ENCODE measurements around the gene CFAP58.

The CFAP58 gene

GRCh38 chr10:104437226-104437625 lies 83.6 kb downstream of the CFAP58 start:
- H3K79me2 ChIP-seq (ENCODE audit: insufficient read depth, low read depth): no peaks in the 10 kb centered on the region
- no peak overlapping the region for H3K27ac ChIP-seq
- H3K4me2 ChIP-seq: no peak overlapping the region
- H4K20me1 ChIP-seq (ENCODE audit: insufficient read depth): no peaks in the 10 kb centered on the region
- H3K36me3 ChIP-seq (ENCODE audit: insufficient read depth): no peaks in the 10 kb centered on the region
- no peak overlapping the region for H3K4me3 ChIP-seq (IDR thresholded peaks at IDR 0.05; ENCODE audit: insufficient read depth, low read depth, low read length)
- TF ChIP-seq, protein P1, sequence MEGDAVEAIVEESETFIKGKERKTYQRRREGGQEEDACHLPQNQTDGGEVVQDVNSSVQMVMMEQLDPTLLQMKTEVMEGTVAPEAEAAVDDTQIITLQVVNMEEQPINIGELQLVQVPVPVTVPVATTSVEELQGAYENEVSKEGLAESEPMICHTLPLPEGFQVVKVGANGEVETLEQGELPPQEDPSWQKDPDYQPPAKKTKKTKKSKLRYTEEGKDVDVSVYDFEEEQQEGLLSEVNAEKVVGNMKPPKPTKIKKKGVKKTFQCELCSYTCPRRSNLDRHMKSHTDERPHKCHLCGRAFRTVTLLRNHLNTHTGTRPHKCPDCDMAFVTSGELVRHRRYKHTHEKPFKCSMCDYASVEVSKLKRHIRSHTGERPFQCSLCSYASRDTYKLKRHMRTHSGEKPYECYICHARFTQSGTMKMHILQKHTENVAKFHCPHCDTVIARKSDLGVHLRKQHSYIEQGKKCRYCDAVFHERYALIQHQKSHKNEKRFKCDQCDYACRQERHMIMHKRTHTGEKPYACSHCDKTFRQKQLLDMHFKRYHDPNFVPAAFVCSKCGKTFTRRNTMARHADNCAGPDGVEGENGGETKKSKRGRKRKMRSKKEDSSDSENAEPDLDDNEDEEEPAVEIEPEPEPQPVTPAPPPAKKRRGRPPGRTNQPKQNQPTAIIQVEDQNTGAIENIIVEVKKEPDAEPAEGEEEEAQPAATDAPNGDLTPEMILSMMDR (conservative IDR thresholded peaks at IDR 0.05; ENCODE audit: low read depth, low read length): no peak
- H2AFZ ChIP-seq (ENCODE audit: low read depth): no peak overlapping the region
- H3K9ac ChIP-seq: no peak overlapping the region
- no peaks in the 10 kb centered on the region for H3K4me1 ChIP-seq (ENCODE audit: low read depth, poor library complexity, severe bottlenecking)
- no peaks in the 10 kb centered on the region for H3K27me3 ChIP-seq (ENCODE audit: insufficient read depth, low read depth)

GRCh38 chr10:104440221-104440620 lies 86.6 kb downstream of the CFAP58 start:
- Histone ChIP-seq H3K36me3 (ENCODE audit: insufficient read depth) (no peaks in the 10 kb centered on the region), H3K4me2 (no peak overlapping the region), H3K9ac (no peak overlapping the region), H3K27me3 (ENCODE audit: insufficient read depth, low read depth) (no peaks in the 10 kb centered on the region), H4K20me1 (ENCODE audit: insufficient read depth) (no peaks in the 10 kb centered on the region), H3K79me2 (ENCODE audit: insufficient read depth, low read depth) (no peaks in the 10 kb centered on the region), H3K27ac (no peak overlapping the region), H3K4me1 (ENCODE audit: low read depth, poor library complexity, severe bottlenecking) (no peaks in the 10 kb centered on the region), H3K4me3 (IDR thresholded peaks at IDR 0.05; ENCODE audit: insufficient read depth, low read depth, low read length) (no peak overlapping the region), H2AFZ (ENCODE audit: low read depth) (no peak overlapping the region)
- TF ChIP-seq, protein P1 (conservative IDR thresholded peaks at IDR 0.05; ENCODE audit: low read depth, low read length): no peak

DNA sequence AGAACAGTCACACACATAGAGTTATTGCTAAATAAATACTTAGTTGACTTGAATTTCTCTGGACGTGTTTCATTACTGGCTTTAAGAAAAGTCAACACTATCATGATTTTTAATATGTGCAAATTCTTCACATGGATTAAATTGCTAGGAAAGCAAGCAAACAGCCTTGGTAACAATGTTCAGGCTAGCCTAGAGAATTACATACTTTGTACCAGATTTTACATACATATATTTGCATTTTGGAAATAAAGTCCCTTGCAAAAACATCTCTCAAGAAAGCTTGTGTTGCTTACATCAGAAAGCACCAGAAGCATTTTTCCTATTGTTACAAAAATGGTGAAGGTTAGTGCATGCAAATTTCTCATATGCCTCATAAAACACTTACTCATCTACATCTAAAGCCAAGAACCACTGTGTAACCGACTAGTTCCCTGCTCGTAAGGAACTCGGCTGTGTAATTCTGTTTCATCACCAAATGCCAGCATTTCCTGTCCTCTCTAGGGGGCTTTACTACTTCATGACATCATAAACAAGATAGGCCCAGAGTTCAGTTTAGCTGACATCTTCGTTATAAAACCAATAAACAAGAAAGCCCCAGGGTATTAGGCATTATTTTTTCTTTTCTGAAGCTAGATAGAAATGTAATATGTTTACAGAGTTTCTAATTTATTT lies 87.8 kb downstream of the CFAP58 start:
- Histone ChIP-seq H3K4me2 (no peak overlapping the region), H3K36me3 (ENCODE audit: insufficient read depth) (no peaks in the 10 kb centered on the region), H3K9ac (no peak overlapping the region), H3K79me2 (ENCODE audit: insufficient read depth, low read depth) (no peaks in the 10 kb centered on the region), H3K4me3 (IDR thresholded peaks at IDR 0.05; ENCODE audit: insufficient read depth, low read depth, low read length) (no peak overlapping the region), H3K4me1 (ENCODE audit: low read depth, poor library complexity, severe bottlenecking) (no peaks in the 10 kb centered on the region), H3K27me3 (ENCODE audit: insufficient read depth, low read depth) (no peaks in the 10 kb centered on the region), H3K27ac (no peak overlapping the region), H2AFZ (ENCODE audit: low read depth) (no peak overlapping the region), H4K20me1 (ENCODE audit: insufficient read depth) (no peaks in the 10 kb centered on the region)
- TF ChIP-seq, protein P1 (conservative IDR thresholded peaks at IDR 0.05; ENCODE audit: low read depth, low read length): no peak

- no peaks in the 10 kb centered on the region for H3K27me3 ChIP-seq (ENCODE audit: insufficient read depth, low read depth)
These were observed 91.7 kb downstream of the CFAP58 start for GRCh38 chr10:104445359-104445758.

More at GRCh38 chr10:104445359-104445758, 91.7 kb downstream of the CFAP58 start:
- TF ChIP-seq, protein P1 (conservative IDR thresholded peaks at IDR 0.05; ENCODE audit: low read depth, low read length): no peak
- H4K20me1 ChIP-seq (ENCODE audit: insufficient read depth): no peaks in the 10 kb centered on the region
- H3K4me3 ChIP-seq (IDR thresholded peaks at IDR 0.05; ENCODE audit: insufficient read depth, low read depth, low read length): no peak overlapping the region
- no peak overlapping the region for H2AFZ ChIP-seq (ENCODE audit: low read depth)
- H3K79me2 ChIP-seq (ENCODE audit: insufficient read depth, low read depth): no peaks in the 10 kb centered on the region
- no peaks in the 10 kb centered on the region for H3K36me3 ChIP-seq (ENCODE audit: insufficient read depth)
- no peak overlapping the region for H3K9ac ChIP-seq
- H3K27ac ChIP-seq: no peak overlapping the region
- H3K4me2 ChIP-seq: no peak overlapping the region
- H3K4me1 ChIP-seq (ENCODE audit: low read depth, poor library complexity, severe bottlenecking): no peaks in the 10 kb centered on the region
